HepG2 (cell line): ENCODE measurements around the gene SCYGR6. TPM values are rescaled to one million over a fixed set of nuclear protein-coding genes. Genes with fewer than 3 reads are reported as not detected.
A peak's percentile ranks its signal among the peaks of the same experiment; 100 is the strongest.

Source experiments
- AHR ChIP-seq: IDR thresholded peaks from 2 replicates; pipeline ENCODE4 v1.6.1; 2018; ENCODE audit warnings: missing genetic modification reagents, missing compliant biosample characterization
- MIER2 ChIP-seq: IDR thresholded peaks from 2 replicates; pipeline ENCODE4 v1.6.1; 2016; ENCODE audit warnings: missing biosample characterization, missing genetic modification reagents
- MXD4 ChIP-seq: IDR thresholded peaks from 2 replicates; pipeline ENCODE4 v1.6.1; 2016; ENCODE audit warnings: mild to moderate bottlenecking, missing biosample characterization, missing genetic modification reagents
- SAFB2 ChIP-seq: sonication (generic); formaldehyde crosslinking; IDR thresholded peaks from 2 replicates; pipeline ENCODE4 v1.5.1; 2020; ENCODE audit warnings: missing genetic modification reagents, low read depth, mild to moderate bottlenecking, borderline replicate concordance
- SETDB1 ChIP-seq: sonication (generic); formaldehyde crosslinking; IDR thresholded peaks from 2 replicates; pipeline ENCODE4 v1.5.1; 2020; ENCODE audit warnings: missing genetic modification reagents, mild to moderate bottlenecking, borderline replicate concordance
- ZHX2 ChIP-seq, 2 experiments: sonication (generic) in 1 of 2; formaldehyde crosslinking in 1 of 2; IDR thresholded peaks; 2 replicates each; pipeline versions ENCODE4 v1.6.1 to v1.9.0; 2014 to 2022; ENCODE audit warnings: antibody characterized with exemption in 1 of 2, borderline replicate concordance in 1 of 2, inconsistent platforms in 1 of 2, low read depth in 1 of 2, missing genetic modification reagents in 1 of 2
- ZMYM2 ChIP-seq: sonication (generic); formaldehyde crosslinking; IDR thresholded peaks from 2 replicates; pipeline ENCODE4 v1.8.0; 2022; ENCODE audit warnings: mild to moderate bottlenecking, missing genetic modification reagents
- ZNF331 ChIP-seq: sonication (generic); formaldehyde crosslinking; IDR thresholded peaks from 2 replicates; pipeline ENCODE4 v1.4.0; 2020; ENCODE audit warnings: missing genetic modification reagents
- ZNF570 ChIP-seq: sonication (generic); formaldehyde crosslinking; IDR thresholded peaks from 2 replicates; pipeline ENCODE4 v1.4.0; 2020; ENCODE audit warnings: mild to moderate bottlenecking, missing genetic modification reagents, borderline replicate concordance
- ZNF749 ChIP-seq: sonication (generic); formaldehyde crosslinking; IDR thresholded peaks from 2 replicates; pipeline ENCODE4 v1.8.0; 2022; ENCODE audit warnings: mild to moderate bottlenecking, missing genetic modification reagents, moderate library complexity, borderline replicate concordance
- ZNF780A ChIP-seq: sonication (generic); formaldehyde crosslinking; IDR thresholded peaks from 2 replicates; pipeline ENCODE4 v1.8.0; 2022; ENCODE audit warnings: mild to moderate bottlenecking, missing genetic modification reagents, moderate library complexity
- ZXDC ChIP-seq: sonication (generic); formaldehyde crosslinking; IDR thresholded peaks from 2 replicates; pipeline ENCODE4 v1.5.0; 2020; ENCODE audit warnings: mild to moderate bottlenecking, missing genetic modification reagents
- polyA plus RNA-seq, 8 experiments: library from polyadenylated mRNA; depleted of rRNA in 3 of 8; stranded (reverse) in 7 of 8; unstranded in 1 of 8; fragments of >200 nt; fragmentation: Illumina TruSeq in 4 of 8; extraction: Trizol in 4 of 8; gene quantifications; 2 replicates each; pipeline versions ENCODE4 v1.2.1 to v1.2.3, GENCODE V29; 2011 to 2016; ENCODE audit warnings: low read depth in 4 of 8, missing spikeins in 1 of 8, mixed read lengths in 1 of 8; ENCODE audit not compliant: insufficient read depth in 1 of 8
- total RNA-seq, 5 experiments: library from RNA; depleted of rRNA; stranded (reverse); fragments of >200 nt; fragmentation: Illumina TruSeq; extraction: Trizol; gene quantifications; 2 replicates each; pipeline ENCODE4 v1.2.3, GENCODE V29; 2016; ENCODE audit warnings: low read depth in 1 of 5
- TF ChIP-seq, protein P1 (sequence below): sonication (generic); formaldehyde crosslinking; IDR thresholded peaks from 2 replicates; pipeline ENCODE4 v1.4.0; 2020; ENCODE audit warnings: missing genetic modification reagents
- TF ChIP-seq, protein P2 (sequence below): sonication (generic); formaldehyde crosslinking; IDR thresholded peaks from 2 replicates; pipeline ENCODE4 v1.9.0; 2021; ENCODE audit warnings: missing genetic modification reagents, mild to moderate bottlenecking, borderline replicate concordance

The SCYGR6 gene
- total and polyA plus RNA-seq, 2 of the 13 experiments (the other 11 are each of a cell fraction or from before 2014, with no cell fraction given) = not detected

- no peak for TF ChIP-seq ZHX2 (IDR thresholded peaks at IDR 0.05; ENCODE audit: low read depth)
- no peak for TF ChIP-seq ZHX2 (CRISPR knock-in tag; IDR thresholded peaks at IDR 0.05; ENCODE audit: borderline replicate concordance)
- TF ChIP-seq ZNF570 = no peak
- TF ChIP-seq ZNF331 = peak; percentile 63; the same call in 1 of the 2 replicates
- TF ChIP-seq ZXDC (CRISPR knock-in tag) = no peak
- TF ChIP-seq SETDB1 = no peak
- TF ChIP-seq, protein P1, sequence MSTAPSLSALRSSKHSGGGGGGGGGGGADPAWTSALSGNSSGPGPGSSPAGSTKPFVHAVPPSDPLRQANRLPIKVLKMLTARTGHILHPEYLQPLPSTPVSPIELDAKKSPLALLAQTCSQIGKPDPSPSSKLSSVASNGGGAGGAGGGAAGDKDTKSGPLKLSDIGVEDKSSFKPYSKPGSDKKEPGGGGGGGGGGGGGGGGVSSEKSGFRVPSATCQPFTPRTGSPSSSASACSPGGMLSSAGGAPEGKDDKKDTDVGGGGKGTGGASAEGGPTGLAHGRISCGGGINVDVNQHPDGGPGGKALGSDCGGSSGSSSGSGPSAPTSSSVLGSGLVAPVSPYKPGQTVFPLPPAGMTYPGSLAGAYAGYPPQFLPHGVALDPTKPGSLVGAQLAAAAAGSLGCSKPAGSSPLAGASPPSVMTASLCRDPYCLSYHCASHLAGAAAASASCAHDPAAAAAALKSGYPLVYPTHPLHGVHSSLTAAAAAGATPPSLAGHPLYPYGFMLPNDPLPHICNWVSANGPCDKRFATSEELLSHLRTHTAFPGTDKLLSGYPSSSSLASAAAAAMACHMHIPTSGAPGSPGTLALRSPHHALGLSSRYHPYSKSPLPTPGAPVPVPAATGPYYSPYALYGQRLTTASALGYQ (CRISPR knock-in tag) = no peak
- TF ChIP-seq ZMYM2 (CRISPR knock-in tag) = peak; percentile 98
- no peak for TF ChIP-seq ZNF780A (CRISPR knock-in tag)
- TF ChIP-seq MIER2 (CRISPR knock-in tag) = 0 out of 2 replicates have a peak, but pooled peaks have one; percentile 24
- TF ChIP-seq, protein P2, sequence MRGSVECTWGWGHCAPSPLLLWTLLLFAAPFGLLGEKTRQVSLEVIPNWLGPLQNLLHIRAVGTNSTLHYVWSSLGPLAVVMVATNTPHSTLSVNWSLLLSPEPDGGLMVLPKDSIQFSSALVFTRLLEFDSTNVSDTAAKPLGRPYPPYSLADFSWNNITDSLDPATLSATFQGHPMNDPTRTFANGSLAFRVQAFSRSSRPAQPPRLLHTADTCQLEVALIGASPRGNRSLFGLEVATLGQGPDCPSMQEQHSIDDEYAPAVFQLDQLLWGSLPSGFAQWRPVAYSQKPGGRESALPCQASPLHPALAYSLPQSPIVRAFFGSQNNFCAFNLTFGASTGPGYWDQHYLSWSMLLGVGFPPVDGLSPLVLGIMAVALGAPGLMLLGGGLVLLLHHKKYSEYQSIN (CRISPR knock-in tag) = no peak
- TF ChIP-seq AHR = no peak
- TF ChIP-seq ZNF749 (CRISPR knock-in tag) = no peak
- no peak for TF ChIP-seq SAFB2 (CRISPR knock-in tag)
- no peak for TF ChIP-seq MXD4 (CRISPR knock-in tag)
Observed at GRCh38 chr2:227706859-227707258, 17.7 kb downstream of the SCYGR6 start (continued).
